Muscle of leg (tissue), 11 donors: ENCODE data around the gene MTX2. TPM values are rescaled to one million over a fixed set of nuclear protein-coding genes. Genes with fewer than 3 reads are reported as not detected.
A peak's percentile ranks its signal among the peaks of the same experiment; 100 is the strongest.

Source experiments
- DNase-seq: peaks from one replicate; pipeline ENCODE4 v3.0.0; 2013
- H3K27ac ChIP-seq: one replicate; pipeline ENCODE4 v1.5.1; 2013; ENCODE audit warnings: mild to moderate bottlenecking, low read length, control low read depth
- H3K27me3 ChIP-seq: one replicate; pipeline ENCODE4 v1.6.1; 2013; ENCODE audit warnings: low read length; ENCODE audit not compliant: control insufficient read depth, insufficient read depth
- H3K36me3 ChIP-seq: one replicate; pipeline ENCODE4 v1.6.1; 2013; ENCODE audit warnings: low read length; ENCODE audit not compliant: control insufficient read depth, insufficient read depth
- H3K4me1 ChIP-seq: one replicate; pipeline ENCODE4 v1.6.1; 2013; ENCODE audit warnings: low read length; ENCODE audit not compliant: control insufficient read depth, insufficient read depth
- H3K4me3 ChIP-seq: one replicate; pipeline ENCODE4 v1.5.1; 2013; ENCODE audit warnings: low read length, control low read depth
- H3K9me3 ChIP-seq: replicated peaks from 2 replicates; pipeline ENCODE4 v1.6.1; 2013; ENCODE audit warnings: low read depth, low read length; ENCODE audit not compliant: control insufficient read depth
- WGBS: methylation state at CpG from one replicate; pipeline ENCODE4 v1.1.5; 2013; ENCODE audit warnings: missing lambda C conversion rate; ENCODE audit not compliant: insufficient coverage; 5-methylcytosine and 5-hydroxymethylcytosine counted together
- polyA plus RNA-seq, 8 donors: library from polyadenylated mRNA; unstranded; fragments of 120-200 nt; gene quantifications; one replicate each; pipeline versions ENCODE4 v1.2.1 to v1.2.3, GENCODE V29; 2013; ENCODE audit warnings: inconsistent platforms in 1 of 8, low replicate concordance in 1 of 8; ENCODE audit not compliant: insufficient read length in 8 of 8, insufficient read depth in 1 of 8
- total RNA-seq: library from RNA; stranded (reverse); fragments of 120-200 nt; gene quantifications from one replicate; pipeline ENCODE4 v1.2.4, GENCODE V29; 2013

The MTX2 gene
- total and polyA plus RNA-seq, 9 donors = 36.8 to 64.5 (median 52.2) TPM

- no peak overlapping the region for H3K27ac ChIP-seq
- no CpG with 5 or more reads among the region's 4 CpGs for WGBS
- H3K9me3 ChIP-seq = peaks cover 3% of the 10 kb centered on the region
- H3K36me3 ChIP-seq = no peaks in the 10 kb centered on the region
- H3K27me3 ChIP-seq = peaks cover 2% of the 10 kb centered on the region
- peaks cover 3% of the 10 kb centered on the region for H3K4me1 ChIP-seq
- no peak for DNase-seq
- no peak overlapping the region for H3K4me3 ChIP-seq
These were observed 21.4 kb upstream of the MTX2 start for GRCh38 chr2:176247859-176248258.

GRCh38 chr2:176251928-176252327 is 17.3 kb upstream of the MTX2 start:
- Histone ChIP-seq H3K27ac (no peak overlapping the region), H3K9me3 (peaks cover 3% of the 10 kb centered on the region), H3K4me1 (no peaks in the 10 kb centered on the region), H3K36me3 (no peaks in the 10 kb centered on the region), H3K27me3 (no peaks in the 10 kb centered on the region), H3K4me3 (no peak overlapping the region)
- no CpG with 5 or more reads among the region's 1 CpG for WGBS
- DNase-seq = no peak

DNA sequence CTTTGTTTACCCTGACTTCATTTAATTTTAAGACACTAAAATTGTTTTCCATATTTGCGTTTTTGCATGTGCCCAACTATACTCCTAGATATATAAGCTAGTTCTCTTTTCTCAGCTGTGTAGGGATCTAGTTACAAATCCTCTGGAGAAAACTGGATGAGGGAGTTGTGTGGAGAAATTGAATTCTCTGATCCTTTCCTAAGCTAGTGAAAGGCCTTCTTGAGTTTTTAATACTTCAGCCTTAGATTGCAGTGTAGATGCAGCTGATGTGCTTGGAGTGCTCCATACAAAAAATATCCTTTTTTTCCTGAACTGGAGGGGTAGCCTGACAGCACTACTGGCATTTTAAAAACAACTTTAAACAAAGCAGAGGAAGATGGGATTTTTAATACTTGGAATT is 8.6 kb upstream of the MTX2 start:
- H3K4me3 ChIP-seq = no peak overlapping the region
- H3K4me1 ChIP-seq = no peaks in the 10 kb centered on the region
- DNase-seq = no peak
- no CpG with 5 or more reads among the region's 1 CpG for WGBS
- no peak overlapping the region for H3K27ac ChIP-seq
- no peaks in the 10 kb centered on the region for H3K27me3 ChIP-seq
- H3K9me3 ChIP-seq = no peaks in the 10 kb centered on the region
- H3K36me3 ChIP-seq = no peaks in the 10 kb centered on the region

GRCh38 chr2:176261136-176261535 is 8.1 kb upstream of the MTX2 start:
- Histone ChIP-seq H3K9me3 (no peaks in the 10 kb centered on the region), H3K27me3 (no peaks in the 10 kb centered on the region), H3K36me3 (no peaks in the 10 kb centered on the region), H3K27ac (no peak overlapping the region), H3K4me1 (no peaks in the 10 kb centered on the region), H3K4me3 (no peak overlapping the region)
- no peak for DNase-seq

DNA sequence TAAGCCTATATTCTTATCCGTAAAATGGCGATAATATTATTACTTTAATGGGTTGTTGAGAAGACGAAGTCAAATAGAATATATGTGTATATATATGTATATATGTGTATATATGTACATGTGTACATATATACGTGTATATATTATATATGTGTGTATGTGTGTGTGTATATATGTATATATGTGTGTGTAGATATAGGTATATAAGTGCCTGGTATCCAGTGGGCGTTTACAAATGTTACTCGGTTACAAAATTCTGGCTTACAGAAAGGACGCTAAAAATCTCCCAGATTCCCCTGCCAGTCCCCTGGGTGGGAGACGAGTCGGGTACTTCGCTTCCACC is 295 bp upstream of the MTX2 start:
- WGBS = 0% methylated on average over 4 of the region's 10 CpGs
- no peak for DNase-seq

GRCh38 chr2:176270100-176270750 is 983 bp downstream of the MTX2 start:
- H3K4me3 ChIP-seq = peak overlapping the region; percentile 99
- no peak for DNase-seq
- H3K27me3 ChIP-seq = peaks cover 2% of the 10 kb centered on the region
- peak overlapping the region; percentile 90 for H3K27ac ChIP-seq
- 45% methylated on average over 8 of the region's 18 CpGs for WGBS
- H3K36me3 ChIP-seq = no peaks in the 10 kb centered on the region
- H3K4me1 ChIP-seq = no peaks in the 10 kb centered on the region
- H3K9me3 ChIP-seq = no peaks in the 10 kb centered on the region

More for the DNA sequence above, 295 bp upstream of the MTX2 start:
- H3K4me3 ChIP-seq = peak overlapping the region; percentile 99
- H3K4me1 ChIP-seq = no peaks in the 10 kb centered on the region
- peaks cover 2% of the 10 kb centered on the region for H3K27me3 ChIP-seq
- H3K27ac ChIP-seq = peak overlapping the region; percentile 90
- H3K9me3 ChIP-seq = no peaks in the 10 kb centered on the region
- H3K36me3 ChIP-seq = no peaks in the 10 kb centered on the region

GRCh38 chr2:176272870-176273459 is 3.7 kb downstream of the MTX2 start:
- Histone ChIP-seq H3K27me3 (no peaks in the 10 kb centered on the region), H3K4me3 (no peak overlapping the region), H3K27ac (no peak overlapping the region), H3K9me3 (no peaks in the 10 kb centered on the region), H3K36me3 (no peaks in the 10 kb centered on the region), H3K4me1 (no peaks in the 10 kb centered on the region)
- 80% methylated on average over 1 of the region's 4 CpGs for WGBS
- no peak for DNase-seq

- no peak for DNase-seq
- H3K27ac ChIP-seq = no peak overlapping the region
- no CpG with 5 or more reads among the region's 1 CpG for WGBS
- no peaks in the 10 kb centered on the region for H3K9me3 ChIP-seq
- H3K4me3 ChIP-seq = no peak overlapping the region
- H3K27me3 ChIP-seq = no peaks in the 10 kb centered on the region
- H3K4me1 ChIP-seq = no peaks in the 10 kb centered on the region
- H3K36me3 ChIP-seq = no peaks in the 10 kb centered on the region
These were observed 9.7 kb downstream of the MTX2 start for GRCh38 chr2:176278927-176279326.

DNA sequence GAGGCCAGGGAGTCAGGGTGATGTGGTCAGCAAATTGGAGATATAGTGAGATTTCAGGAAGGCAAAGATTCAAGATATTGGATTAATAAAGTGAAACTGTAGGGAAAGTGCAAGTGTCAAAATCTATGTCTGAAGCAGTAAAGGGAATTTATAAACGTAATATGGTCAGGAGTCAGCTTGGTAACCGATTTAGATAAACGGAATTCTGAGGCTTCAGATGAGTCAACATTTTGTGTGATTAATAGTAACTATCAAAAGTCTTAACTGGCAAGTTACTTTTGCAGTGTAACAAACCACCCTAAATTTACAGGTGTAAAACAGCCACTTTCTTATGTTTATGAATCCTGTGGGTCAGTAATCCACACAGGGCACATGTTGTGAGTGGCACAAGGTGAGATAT is 10.9 kb downstream of the MTX2 start:
- Histone ChIP-seq H3K27ac (no peak overlapping the region), H3K36me3 (no peaks in the 10 kb centered on the region), H3K9me3 (no peaks in the 10 kb centered on the region), H3K27me3 (no peaks in the 10 kb centered on the region), H3K4me3 (no peak overlapping the region), H3K4me1 (no peaks in the 10 kb centered on the region)
- DNase-seq = no peak
- WGBS = no CpG with 5 or more reads among the region's 3 CpGs

DNA sequence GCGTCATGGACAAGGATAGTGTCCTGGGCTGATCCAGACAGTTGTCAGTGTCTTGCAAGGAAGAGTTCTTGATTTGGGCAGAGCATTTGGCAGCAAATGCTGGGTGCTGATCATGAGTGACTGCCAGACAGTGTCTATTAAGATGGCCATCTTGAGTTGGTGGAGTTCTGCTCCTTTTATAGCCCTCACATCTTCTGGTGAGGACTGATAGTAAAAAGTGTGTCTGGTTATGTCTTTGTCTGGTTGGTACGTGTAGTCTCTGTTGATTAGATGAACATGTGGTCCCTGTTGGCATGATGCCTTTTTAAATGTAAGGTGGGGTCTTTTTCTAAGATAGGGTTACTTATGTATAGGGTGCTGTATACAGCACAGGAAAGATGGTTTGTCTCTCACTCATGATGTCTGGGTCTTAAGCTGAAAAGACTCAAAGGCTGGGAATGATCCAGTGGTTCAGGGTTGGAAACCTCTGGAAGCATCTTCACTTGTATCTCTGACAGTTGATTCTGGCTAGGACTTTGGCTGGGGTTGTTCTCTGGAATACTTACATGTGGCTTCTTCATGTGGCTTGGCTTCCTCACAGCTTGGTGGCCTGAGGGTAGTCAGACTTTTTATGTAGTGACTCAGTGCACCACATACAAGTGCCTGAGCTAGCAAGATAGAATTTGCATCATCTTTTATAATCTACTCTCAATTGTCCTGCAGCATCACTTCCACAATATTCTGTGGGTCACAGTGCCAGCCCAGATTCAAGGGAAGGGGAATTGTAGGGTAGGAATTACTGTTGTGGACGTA is 11.8 kb downstream of the MTX2 start:
- no peak for DNase-seq

More for the DNA sequence above, 11.8 kb downstream of the MTX2 start:
- Histone ChIP-seq H3K9me3 (no peaks in the 10 kb centered on the region), H3K4me3 (no peak overlapping the region), H3K27me3 (no peaks in the 10 kb centered on the region), H3K36me3 (no peaks in the 10 kb centered on the region), H3K27ac (no peak overlapping the region), H3K4me1 (no peaks in the 10 kb centered on the region)
- WGBS = 79% methylated on average over 2 of the region's 3 CpGs
